Natural killer cell (primary cell): ENCODE results near the gene BDP1. TPM values are rescaled to one million over a fixed set of nuclear protein-coding genes. Genes with fewer than 3 reads are reported as not detected.
"Not testable (repeated sequence)": the region's sequence is repeated elsewhere in the genome, so short reads cannot be mapped to it uniquely, and the experiment has no call there.

Source experiments
- ATAC-seq, 3 donors: fragments of 150-1000 bp in 2 of 3; fragments of 200-7000 bp in 1 of 3; cut with Tn5 transposase; 1 replicate in 1 of 3; 2 replicates in 2 of 3; pipeline ENCODE4 v1.10.0; 2021; ENCODE audit warnings: mild to moderate bottlenecking in 2 of 3, moderate library complexity in 2 of 3
- DNase-seq, 2 donors: peaks; one replicate each; pipeline versions ENCODE4 v3.0.0 to v3.0.0-alpha.2; 2013 to 2021; ENCODE audit warnings: mixed read lengths in 1 of 2
- H3K27ac ChIP-seq: one replicate; pipeline ENCODE4 v1.5.1; 2013; ENCODE audit warnings: mild to moderate bottlenecking, low read length
- H3K27me3 ChIP-seq: one replicate; pipeline ENCODE4 v1.6.1; 2013; ENCODE audit warnings: low read length; ENCODE audit not compliant: control insufficient read depth, insufficient read depth
- H3K36me3 ChIP-seq: one replicate; pipeline ENCODE4 v1.6.1; 2013; ENCODE audit warnings: low read length; ENCODE audit not compliant: control insufficient read depth, insufficient read depth
- H3K4me1 ChIP-seq: one replicate; pipeline ENCODE4 v1.6.1; 2013; ENCODE audit warnings: low read length; ENCODE audit not compliant: control insufficient read depth, insufficient read depth
- H3K4me3 ChIP-seq: one replicate; pipeline ENCODE4 v1.5.1; 2013; ENCODE audit warnings: low read length
- H3K9me3 ChIP-seq: one replicate; pipeline ENCODE4 v1.6.1; 2013; ENCODE audit warnings: low read length; ENCODE audit not compliant: control insufficient read depth, insufficient read depth
- H3K27ac Mint-ChIP-seq, 2 donors: one replicate each; pipeline ENCODE4 v1.8.0; 2022; ENCODE audit warnings: mild to moderate bottlenecking in 2 of 2, mixed read lengths in 2 of 2, moderate library complexity in 1 of 2
- H3K27me3 Mint-ChIP-seq, 2 donors: one replicate each; pipeline ENCODE4 v1.8.0; 2022; ENCODE audit warnings: low read depth in 2 of 2, mixed read lengths in 2 of 2
- H3K36me3 Mint-ChIP-seq: one replicate; pipeline ENCODE4 v1.8.0; 2022; ENCODE audit warnings: mixed read lengths
- H3K4me1 Mint-ChIP-seq, 2 donors: one replicate each; pipeline ENCODE4 v1.8.0; 2022; ENCODE audit warnings: mixed read lengths in 2 of 2
- H3K4me3 Mint-ChIP-seq: one replicate; pipeline ENCODE4 v1.8.0; 2022; ENCODE audit warnings: mild to moderate bottlenecking, moderate library complexity, mixed read lengths
- H3K9me3 Mint-ChIP-seq, 2 donors: one replicate each; pipeline ENCODE4 v1.8.0; 2022; ENCODE audit warnings: mixed read lengths in 2 of 2
- CTCF ChIP-seq: fragments of 200-600 bp; IDR thresholded peaks from one replicate; pipeline ENCODE4 v1.8.0; 2022; ENCODE audit warnings: antibody characterized with exemption
- WGBS: methylation state at CpG from one replicate; pipeline ENCODE4 v1.1.7; 2013; ENCODE audit warnings: missing lambda C conversion rate; ENCODE audit not compliant: insufficient coverage; 5-methylcytosine and 5-hydroxymethylcytosine counted together
- intact Hi-C: fragments of 100-400 bp; cut with micrococcal nuclease; formaldehyde crosslinking; loops from one replicate; pipeline ENCODE4 v1.14.2; 2022
- total RNA-seq, 4 donors: library from RNA; stranded (reverse); fragments of 120-200 nt in 1 of 4; gene quantifications; one replicate each; pipeline versions ENCODE4 v1.2.3 to v1.2.4, GENCODE V29; 2013 to 2022

BDP1 gene
- total RNA-seq, 3 donors from 2014 or later (not counting 1 experiment from before 2014, with no cell fraction given), result 45.1 to 46.2 (median 45.8) TPM

- Mint-ChIP-seq H3K9me3 (no peaks in the 10 kb centered on the region), H3K4me1 (no peaks in the 10 kb centered on the region), H3K27ac (no peak overlapping the region), H3K36me3 (peaks cover 16% of the 10 kb centered on the region), H3K27me3 (no peaks in the 10 kb centered on the region), H3K4me3 (no peak overlapping the region)
- WGBS, result 98% methylated on average over 2 of the region's 2 CpGs
- no peaks in the 10 kb centered on the region for H3K4me1 ChIP-seq
- H3K9me3 ChIP-seq, result no peaks in the 10 kb centered on the region
- H3K4me3 ChIP-seq, result no peak overlapping the region
- intact Hi-C loops, result no loop called here
- DNase-seq, result no peak
- ATAC-seq, result no peak
- H3K36me3 ChIP-seq, result peaks cover 70% of the 10 kb centered on the region
- TF ChIP-seq CTCF, result no peak
- H3K27ac ChIP-seq, result no peak overlapping the region
- H3K27me3 ChIP-seq, result no peaks in the 10 kb centered on the region
Observed at GRCh38 chr5:71503536-71503935, 48.1 kb downstream of the BDP1 start.

GRCh38 chr5:71522151-71522550 lies 66.7 kb downstream of the BDP1 start:
- whole genome bisulfite sequencing, result 100% methylated on average over 1 of the region's 1 CpG
- Histone ChIP-seq H3K27ac (no peak overlapping the region), H3K27me3 (no peaks in the 10 kb centered on the region), H3K9me3 (no peaks in the 10 kb centered on the region), H3K4me3 (no peak overlapping the region), H3K4me1 (no peaks in the 10 kb centered on the region), H3K36me3 (peaks cover 59% of the 10 kb centered on the region)
- H3K4me3 Mint-ChIP-seq, result no peak overlapping the region
- DNase-seq (no peak), ATAC-seq (no peak)
- H3K4me1 Mint-ChIP-seq, result no peaks in the 10 kb centered on the region
- H3K27me3 Mint-ChIP-seq, result no peaks in the 10 kb centered on the region
- no peak for TF ChIP-seq CTCF
- no peaks in the 10 kb centered on the region for H3K9me3 Mint-ChIP-seq
- intact Hi-C loops, result no loop called here
- H3K27ac Mint-ChIP-seq, result no peak overlapping the region
- peaks cover 30% of the 10 kb centered on the region for H3K36me3 Mint-ChIP-seq

GRCh38 chr5:71525611-71526010 lies 70.2 kb downstream of the BDP1 start:
- H3K9me3 ChIP-seq, H3K27me3 ChIP-seq, H3K4me3 Mint-ChIP-seq, H3K9me3 Mint-ChIP-seq, H3K4me1 Mint-ChIP-seq, ATAC-seq, H3K4me1 ChIP-seq, intact Hi-C loops, H3K27ac Mint-ChIP-seq, H3K27ac ChIP-seq, H3K27me3 Mint-ChIP-seq, H3K4me3 ChIP-seq, DNase-seq: not testable (repeated sequence)
- 96% methylated on average over 22 of the region's 26 CpGs for WGBS
- peaks cover 36% of the 10 kb centered on the region for H3K36me3 ChIP-seq
- H3K36me3 Mint-ChIP-seq, result peaks cover 19% of the 10 kb centered on the region

GRCh38 chr5:71528206-71528605 lies 72.8 kb downstream of the BDP1 start:
- Mint-ChIP-seq H3K36me3 (peaks cover 8% of the 10 kb centered on the region), H3K9me3 (no peaks in the 10 kb centered on the region), H3K4me1 (peaks cover 0 to 3% of the 10 kb centered on the region in 2 donors), H3K4me3 (no peak overlapping the region), H3K27me3 (no peaks in the 10 kb centered on the region), H3K27ac (peak overlapping the region in 1 of 2 donors; percentile 36)
- H3K36me3 ChIP-seq, result peaks cover 24% of the 10 kb centered on the region
- intact Hi-C loops, result no loop called here
- H3K4me1 ChIP-seq, result no peaks in the 10 kb centered on the region
- no peaks in the 10 kb centered on the region for H3K27me3 ChIP-seq
- H3K27ac ChIP-seq, result no peak overlapping the region
- TF ChIP-seq CTCF, result no peak
- ATAC-seq (no peak), DNase-seq (no peak)
- no peaks in the 10 kb centered on the region for H3K9me3 ChIP-seq
- WGBS, result 95% methylated on average over 3 of the region's 3 CpGs
- no peak overlapping the region for H3K4me3 ChIP-seq
